GM21737 (cell line): ENCODE results near the gene FANCC.

Source experiments
- ATAC-seq: cut with Tn5 transposase; IDR thresholded peaks from one replicate; pipeline ENCODE4 v1.9.1; 2021; ENCODE audit warnings: mild to moderate bottlenecking, moderate library complexity; ENCODE audit not compliant: unreplicated experiment

FANCC gene

GRCh38 chr9:95197692-95198271 is 119.7 kb downstream of the FANCC start:
- no peak for ATAC-seq

DNA sequence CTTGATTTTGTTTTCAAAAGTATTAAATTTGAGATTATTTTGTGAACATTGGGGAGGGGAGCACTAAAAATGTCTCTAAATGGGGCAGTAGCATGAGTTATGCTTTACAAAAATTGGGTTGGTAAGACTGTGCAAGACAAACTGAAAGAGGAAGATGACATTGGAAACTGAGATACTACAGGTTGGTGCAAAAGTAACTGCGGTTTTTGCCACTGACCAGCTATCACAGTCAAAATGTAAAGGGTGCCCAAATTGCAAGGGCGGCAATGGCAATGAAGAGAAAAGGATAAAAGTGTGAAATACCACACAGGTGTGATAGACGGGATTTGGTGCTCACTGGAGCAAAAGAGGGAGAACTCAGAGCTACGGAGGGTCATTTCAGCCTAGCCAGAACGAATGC is 124.0 kb downstream of the FANCC start:
- no peak for ATAC-seq

DNA sequence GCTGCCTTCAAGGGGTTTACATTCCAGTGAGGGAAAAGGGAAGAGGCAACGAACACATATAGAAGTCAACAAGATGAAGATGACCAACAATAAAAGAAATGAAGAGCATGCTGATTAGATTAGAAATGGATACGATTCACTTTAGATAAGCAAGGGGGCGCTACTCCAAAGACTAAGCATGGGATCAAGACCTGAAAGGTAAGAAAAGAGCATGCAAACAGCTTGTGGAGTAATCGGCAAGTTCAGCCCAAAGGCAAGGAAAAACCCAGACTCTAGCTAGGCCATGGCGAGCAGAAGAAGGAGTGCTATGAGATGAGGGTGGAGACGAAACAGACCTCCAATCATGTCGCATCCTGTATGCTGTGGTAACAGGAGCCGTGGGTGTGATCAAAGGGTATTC is 124.4 kb downstream of the FANCC start:
- ATAC-seq = no peak

- no peak for ATAC-seq
Observed at GRCh38 chr9:95192631-95193030, 124.9 kb downstream of the FANCC start.

GRCh38 chr9:95190413-95190812 is 127.1 kb downstream of the FANCC start:
- ATAC-seq = no peak

- ATAC-seq = no peak
Observed at GRCh38 chr9:95189251-95190098, 128.0 kb downstream of the FANCC start.

DNA sequence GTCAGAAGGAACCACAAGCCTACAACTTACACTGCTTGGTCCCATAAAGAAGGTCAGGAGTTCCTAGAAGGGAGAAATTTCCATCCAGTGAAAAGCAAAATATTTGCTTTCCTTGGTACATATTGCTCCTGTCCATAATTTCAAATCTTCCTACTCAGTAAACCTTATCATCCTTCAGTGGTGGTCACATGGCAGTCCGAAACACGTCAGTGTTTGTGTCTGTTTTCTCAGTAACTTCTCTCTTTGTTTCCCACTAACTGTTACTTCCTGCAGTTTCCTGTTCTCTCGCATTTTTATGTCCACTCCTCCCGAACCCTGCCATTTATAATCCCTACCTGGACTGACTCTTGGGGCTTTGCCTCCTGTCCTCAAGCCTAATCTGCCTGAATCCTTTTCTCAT is 129.1 kb downstream of the FANCC start:
- no peak for ATAC-seq

- ATAC-seq = no peak
Observed at GRCh38 chr9:95185956-95186355, 131.6 kb downstream of the FANCC start.

GRCh38 chr9:95182854-95183563 is 134.5 kb downstream of the FANCC start:
- no peak for ATAC-seq

GRCh38 chr9:95181835-95182234 is 135.7 kb downstream of the FANCC start:
- no peak for ATAC-seq

DNA sequence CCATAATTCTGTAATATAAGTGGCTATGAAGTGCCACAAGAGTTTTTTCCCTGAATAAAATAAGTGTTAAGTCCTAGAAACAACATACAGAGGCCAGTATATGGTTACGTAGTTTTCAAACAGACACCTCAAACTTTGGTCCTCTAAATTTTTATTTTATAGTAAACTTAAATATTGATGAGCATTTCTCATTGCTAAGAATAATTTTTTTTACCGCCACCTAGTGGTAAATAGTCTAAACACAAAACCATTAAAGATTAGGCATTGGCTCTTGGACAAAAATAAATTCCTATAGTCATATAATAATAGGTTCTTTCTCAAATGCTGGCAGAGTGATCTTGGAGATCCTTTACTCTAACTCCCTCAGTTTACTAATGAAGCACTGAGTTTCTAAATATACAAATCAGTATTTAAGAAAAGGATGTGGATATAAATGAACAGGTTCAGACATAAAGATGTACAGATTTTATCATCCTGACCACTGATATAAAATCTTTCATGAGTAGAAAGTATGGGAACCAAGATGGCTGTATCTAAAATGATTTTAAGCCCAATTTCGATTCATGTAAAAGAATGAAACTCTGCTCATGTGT is 136.2 kb downstream of the FANCC start:
- ATAC-seq = no peak

- ATAC-seq = no peak
Observed at GRCh38 chr9:95177617-95178016, 139.9 kb downstream of the FANCC start.

GRCh38 chr9:95176755-95177319 is 140.7 kb downstream of the FANCC start:
- no peak for ATAC-seq

- ATAC-seq = no peak
Observed at GRCh38 chr9:95175523-95175922, 142.0 kb downstream of the FANCC start.

DNA sequence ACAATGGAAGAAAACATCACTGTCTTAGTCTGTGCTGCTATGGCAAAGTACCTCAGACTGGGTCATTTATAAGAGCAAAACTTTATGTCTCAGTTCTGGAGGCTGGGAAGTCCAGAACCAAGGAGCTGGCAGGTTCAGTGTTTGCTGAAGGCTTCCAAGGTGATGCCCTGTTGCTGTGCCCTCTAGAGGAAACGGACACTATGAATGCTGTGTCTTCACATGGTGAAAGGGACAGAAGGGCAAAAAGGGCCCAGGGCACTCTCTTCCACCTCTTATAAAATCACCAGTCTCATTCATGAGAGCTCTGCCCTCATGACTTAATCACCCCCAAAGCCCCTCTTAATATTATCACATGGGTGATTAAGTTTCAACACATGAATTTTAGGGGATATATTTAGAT is 143.5 kb downstream of the FANCC start:
- no peak for ATAC-seq

GRCh38 chr9:95171596-95171995 is 145.9 kb downstream of the FANCC start:
- no peak for ATAC-seq

DNA sequence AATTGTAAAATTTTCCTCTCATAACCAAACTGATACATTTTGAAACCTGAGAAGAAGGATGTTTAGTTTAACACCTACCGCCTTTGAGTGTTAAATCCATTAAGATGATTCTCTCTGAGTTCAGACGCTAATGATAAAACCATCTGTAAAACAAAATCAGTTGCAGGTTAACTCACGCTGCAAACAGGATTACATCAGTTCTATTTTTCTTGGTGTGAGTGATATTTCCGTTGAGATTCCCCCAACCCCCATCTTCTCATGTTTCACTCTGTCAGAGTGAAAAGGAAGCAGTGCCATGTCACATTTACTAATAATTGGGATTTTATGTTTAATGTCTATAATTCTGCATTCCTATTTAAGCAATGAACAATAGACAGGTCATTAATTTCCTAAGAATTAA is 146.5 kb downstream of the FANCC start:
- ATAC-seq = no peak

GRCh38 chr9:95167998-95168397 is 149.5 kb downstream of the FANCC start:
- no peak for ATAC-seq

DNA sequence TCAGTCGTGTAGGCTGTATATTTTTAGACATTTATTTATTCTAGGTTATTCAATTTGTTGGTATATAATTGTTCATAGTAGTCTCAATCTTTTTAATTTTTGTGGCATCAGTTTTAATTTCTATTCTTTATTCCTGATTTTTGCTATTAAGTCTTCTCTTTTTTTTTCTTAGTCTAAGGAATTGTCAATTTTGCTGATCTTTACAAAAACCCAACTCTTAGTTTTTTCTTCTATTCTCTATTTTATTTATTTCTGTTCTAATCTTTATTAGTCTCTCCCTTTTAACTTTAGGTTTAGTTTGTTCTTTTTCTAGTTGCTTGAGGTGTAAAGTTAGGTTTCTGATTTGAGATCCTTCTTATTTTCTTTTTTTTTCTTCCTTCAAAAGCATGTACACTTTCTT is 152.5 kb downstream of the FANCC start:
- ATAC-seq = no peak

- ATAC-seq = peak; percentile 68
Observed at GRCh38 chr9:95157481-95158151, 159.9 kb downstream of the FANCC start.

GRCh38 chr9:95156074-95156473 is 161.4 kb downstream of the FANCC start:
- no peak for ATAC-seq
